GM12878 (cell line): ENCODE data around the gene BRWD1. TPM values are rescaled to one million over a fixed set of nuclear protein-coding genes. Genes with fewer than 3 reads are reported as not detected.
A peak's percentile ranks its signal among the peaks of the same experiment; 100 is the strongest.

Experiments used
- ATAC-seq: fragments of 200-7000 bp; cut with Tn5 transposase; 3 replicates; pipeline ENCODE4 v1.9.1; 2020; ENCODE audit warnings: mild to moderate bottlenecking, moderate library complexity
- BruUV-seq: library from RNA; stranded (reverse); fragments of 400-500 nt; replicated peaks from 2 replicates; lab custom pipeline; 2021; lab: Mats Ljungman, UMichigan
- CTCF ChIA-PET: fragments of 300-600 bp; sonication (Branson Sonifier 250); formaldehyde crosslinking; extraction: SDS; loops from one replicate; lab custom pipeline; 2021; ENCODE audit warnings: inconsistent platforms; lab: Yijun Ruan, JAX
- POLR2A ChIA-PET: fragments of 350-600 bp; formaldehyde crosslinking; extraction: SDS; loops from one replicate; lab custom pipeline; 2021; ENCODE audit warnings: inconsistent platforms; lab: Charles Lee
- RAD21 ChIA-PET: fragments of 300-600 bp; sonication (Branson Sonifier 250); formaldehyde crosslinking; loops from one replicate; lab custom pipeline; 2023; ENCODE audit warnings: antibody characterized with exemption; ENCODE audit not compliant: unreplicated experiment; lab: Charles Lee
- SMC1A ChIA-PET: fragments of 300-600 bp; sonication (Branson Sonifier 250); formaldehyde crosslinking; loops from one replicate; lab custom pipeline; 2023; ENCODE audit not compliant: unreplicated experiment, uncharacterized antibody; lab: Charles Lee
- DNase-seq: peaks from one replicate; pipeline ENCODE4 v3.0.0-alpha.2; 2011; ENCODE audit warnings: low read depth, low spot score
- FAIRE-seq: peaks from 3 replicates; lab custom pipeline; 2011; peaks lifted over from hg19 to GRCh38; lab: Jason Lieb, UNC
- H2AFZ ChIP-seq: 2 replicates; pipeline ENCODE4 v1.6.0; 2011; ENCODE audit warnings: low read depth, low read length, control low read depth; ENCODE audit not compliant: control insufficient read depth
- H3K27ac ChIP-seq: 2 replicates; pipeline ENCODE4 v1.5.1; 2011; ENCODE audit warnings: control low read depth; ENCODE audit not compliant: control insufficient read depth, insufficient read depth
- H3K27me3 ChIP-seq, 2 experiments: replicated peaks in 1 of 2; 2 replicates each; pipeline versions ENCODE4 v1.6.0 to v1.6.1; 2011; ENCODE audit warnings: low read length in 1 of 2; ENCODE audit not compliant: control insufficient read depth in 2 of 2, insufficient read depth in 2 of 2
- H3K36me3 ChIP-seq, 2 experiments: 2 replicates each; pipeline ENCODE4 v1.5.1; 2011; ENCODE audit warnings: low read length in 1 of 2; ENCODE audit not compliant: control insufficient read depth in 2 of 2, insufficient read depth in 2 of 2
- H3K4me1 ChIP-seq: 2 replicates; pipeline ENCODE4 v1.6.1; 2011; ENCODE audit warnings: mild to moderate bottlenecking, low read length, moderate library complexity, mixed read lengths; ENCODE audit not compliant: control insufficient read depth, insufficient read depth
- H3K4me2 ChIP-seq: 2 replicates; pipeline ENCODE4 v1.6.0; 2011; ENCODE audit warnings: control low read depth; ENCODE audit not compliant: control insufficient read depth, insufficient read depth
- H3K4me3 ChIP-seq: fragments of 200-600 bp; sonication (generic); 2 replicates; pipeline ENCODE4 v1.5.1; 2016
- H3K79me2 ChIP-seq: 2 replicates; pipeline ENCODE4 v1.6.0; 2011; ENCODE audit warnings: low read length; ENCODE audit not compliant: control insufficient read depth, insufficient read depth
- H3K9ac ChIP-seq: 2 replicates; pipeline ENCODE4 v1.8.0; 2011; ENCODE audit warnings: low read length, control low read depth, mixed read lengths; ENCODE audit not compliant: control insufficient read depth, insufficient read depth
- H3K9me3 ChIP-seq: replicated peaks from 3 replicates; pipeline ENCODE4 v1.5.1; 2011; ENCODE audit warnings: mild to moderate bottlenecking, low read length; ENCODE audit not compliant: control insufficient read depth, insufficient read depth
- H4K20me1 ChIP-seq: 2 replicates; pipeline ENCODE4 v1.6.0; 2011; ENCODE audit not compliant: control insufficient read depth, insufficient read depth
- BRCA1 ChIP-seq: IDR thresholded peaks from 2 replicates; pipeline ENCODE4 v1.6.1; 2011; ENCODE audit warnings: low read depth, low read length, improper control_type of control experiment
- CBX5 ChIP-seq: sonication (generic); IDR thresholded peaks from 2 replicates; pipeline ENCODE4 v1.6.1; 2016; ENCODE audit warnings: low read depth, moderate library complexity, mild to moderate bottlenecking, inconsistent platforms
- CHD2 ChIP-seq: IDR thresholded peaks from 2 replicates; pipeline ENCODE4 v1.6.1; 2011; ENCODE audit warnings: low read depth, low read length, improper control_type of control experiment, borderline replicate concordance
- KDM1A ChIP-seq: fragments of 200-600 bp; sonication (generic); IDR thresholded peaks from 2 replicates; pipeline ENCODE4 v1.6.1; 2016; ENCODE audit warnings: borderline replicate concordance
- MYB ChIP-seq: fragments of 150-350 bp; IDR thresholded peaks from 2 replicates; pipeline ENCODE4 v1.6.1; 2014; ENCODE audit warnings: mild to moderate bottlenecking, low read depth, low read length, borderline replicate concordance
- NFIC ChIP-seq: IDR thresholded peaks from 2 replicates; pipeline ENCODE4 v1.6.1; 2012; ENCODE audit warnings: low read depth, mild to moderate bottlenecking, inconsistent platforms, low read length, moderate library complexity
- NR2C1 ChIP-seq: fragments of 450-650 bp; IDR thresholded peaks from 2 replicates; pipeline ENCODE4 v1.6.1; 2017; ENCODE audit warnings: antibody characterized with exemption, mild to moderate bottlenecking, moderate library complexity
- RAD51 ChIP-seq: fragments of 450-650 bp; IDR thresholded peaks from 2 replicates; pipeline ENCODE4 v1.6.1; 2016; ENCODE audit warnings: moderate library complexity, mild to moderate bottlenecking, inconsistent platforms
- RB1 ChIP-seq: fragments of 450-650 bp; formaldehyde crosslinking; IDR thresholded peaks from 2 replicates; pipeline ENCODE4 v1.6.1; 2017; ENCODE audit warnings: mild to moderate bottlenecking, borderline replicate concordance
- RCOR1 ChIP-seq: conservative IDR thresholded peaks from 2 replicates; pipeline ENCODE4 v1.6.1; 2012; ENCODE audit warnings: low read depth, low read length, improper control_type of control experiment
- RUNX3 ChIP-seq: IDR thresholded peaks from 2 replicates; pipeline ENCODE4 v1.6.1; 2012; ENCODE audit warnings: low read length, inconsistent platforms
- SPI1 ChIP-seq: IDR thresholded peaks from 2 replicates; pipeline ENCODE4 v1.6.1; 2011; ENCODE audit warnings: low read depth, mild to moderate bottlenecking, low read length, moderate library complexity, borderline replicate concordance; ENCODE audit not compliant: insufficient read depth
- TCF3 ChIP-seq: IDR thresholded peaks from 2 replicates; pipeline ENCODE4 v1.6.1; 2012; ENCODE audit warnings: low read depth, mild to moderate bottlenecking, low read length, borderline replicate concordance; ENCODE audit not compliant: insufficient read depth
- TCF7 ChIP-seq: IDR thresholded peaks from 2 replicates; pipeline ENCODE4 v1.6.1; 2014; ENCODE audit warnings: antibody characterized with exemption, borderline replicate concordance
- YY1 ChIP-seq: IDR thresholded peaks from 2 replicates; pipeline ENCODE4 v1.6.1; 2011; ENCODE audit warnings: low read depth, mild to moderate bottlenecking, low read length
- WGBS: methylation state at CpG from one replicate; pipeline ENCODE4 v1.1.6; 2016; ENCODE audit warnings: low lambda C conversion rate; ENCODE audit not compliant: insufficient replicate concordance, insufficient coverage; ENCODE audit errors: missing lambda C conversion rate; 5-methylcytosine and 5-hydroxymethylcytosine counted together
- in situ Hi-C: fragments of 300-500 bp; cut with MboI; formaldehyde crosslinking; loops from 9 replicates; pipeline ENCODE4 v1.14.3; 2018; ENCODE audit warnings: mixed read lengths
- intact Hi-C: fragments of 100-400 bp; cut with micrococcal nuclease; formaldehyde crosslinking; loops from one replicate; pipeline ENCODE4 v1.14.2; 2022; ENCODE audit not compliant: unreplicated experiment
- polyA plus RNA-seq, 11 experiments: library from polyadenylated mRNA; depleted of rRNA in 4 of 11; unstranded in 6 of 11; stranded (reverse) in 5 of 11; fragments of >200 nt; fragmentation: Nextera tagmentation in 4 of 11; fragmentation: Illumina TruSeq in 1 of 11; extraction: Ambion mirVana in 4 of 11; extraction: Trizol in 1 of 11; gene quantifications; 1 replicate in 1 of 11; 2 replicates in 10 of 11; pipeline versions ENCODE4 v1.2.1 to v1.2.3, GENCODE V29; 2011 to 2016; ENCODE audit warnings: inconsistent platforms in 2 of 11, missing spikeins in 2 of 11, low read depth in 1 of 11
- total RNA-seq, 4 experiments: library from RNA; depleted of rRNA in 3 of 4; stranded (reverse); fragments of >200 nt in 3 of 4; fragmentation: Illumina TruSeq in 1 of 4; extraction: Trizol in 1 of 4; gene quantifications; 2 replicates each; pipeline versions ENCODE4 v1.2.1 to v1.2.3, GENCODE V29; 2013 to 2021
- TF ChIP-seq, protein P1 (sequence below): fragments of 450-650 bp; IDR thresholded peaks from 2 replicates; pipeline ENCODE4 v1.6.1; 2017; ENCODE audit warnings: low read depth, mild to moderate bottlenecking, moderate library complexity
- TF ChIP-seq, protein P2 (sequence below), 3 experiments: IDR thresholded peaks in 2 of 3; conservative IDR thresholded peaks in 1 of 3; 2 replicates each; pipeline ENCODE4 v1.5.1; 2011; ENCODE audit warnings: low read depth in 3 of 3, low read length in 3 of 3, mild to moderate bottlenecking in 3 of 3, control low read depth in 2 of 3, moderate library complexity in 2 of 3, inconsistent platforms in 1 of 3, mixed read lengths in 1 of 3; ENCODE audit not compliant: control insufficient read depth in 2 of 3, insufficient read depth in 1 of 3; ENCODE audit errors: extremely low read depth in 1 of 3
- TF ChIP-seq, protein P3 (sequence below): IDR thresholded peaks from 2 replicates; pipeline ENCODE4 v1.6.1; 2011; ENCODE audit warnings: mild to moderate bottlenecking, low read depth, low read length, moderate library complexity; ENCODE audit not compliant: insufficient replicate concordance

The BRWD1 gene
- total and polyA plus RNA-seq, 10 of the 15 experiments (the other 5 are each of a cell fraction or from before 2014, with no cell fraction given) = 3.1 to 19.0 (median 13.5) TPM

DNA sequence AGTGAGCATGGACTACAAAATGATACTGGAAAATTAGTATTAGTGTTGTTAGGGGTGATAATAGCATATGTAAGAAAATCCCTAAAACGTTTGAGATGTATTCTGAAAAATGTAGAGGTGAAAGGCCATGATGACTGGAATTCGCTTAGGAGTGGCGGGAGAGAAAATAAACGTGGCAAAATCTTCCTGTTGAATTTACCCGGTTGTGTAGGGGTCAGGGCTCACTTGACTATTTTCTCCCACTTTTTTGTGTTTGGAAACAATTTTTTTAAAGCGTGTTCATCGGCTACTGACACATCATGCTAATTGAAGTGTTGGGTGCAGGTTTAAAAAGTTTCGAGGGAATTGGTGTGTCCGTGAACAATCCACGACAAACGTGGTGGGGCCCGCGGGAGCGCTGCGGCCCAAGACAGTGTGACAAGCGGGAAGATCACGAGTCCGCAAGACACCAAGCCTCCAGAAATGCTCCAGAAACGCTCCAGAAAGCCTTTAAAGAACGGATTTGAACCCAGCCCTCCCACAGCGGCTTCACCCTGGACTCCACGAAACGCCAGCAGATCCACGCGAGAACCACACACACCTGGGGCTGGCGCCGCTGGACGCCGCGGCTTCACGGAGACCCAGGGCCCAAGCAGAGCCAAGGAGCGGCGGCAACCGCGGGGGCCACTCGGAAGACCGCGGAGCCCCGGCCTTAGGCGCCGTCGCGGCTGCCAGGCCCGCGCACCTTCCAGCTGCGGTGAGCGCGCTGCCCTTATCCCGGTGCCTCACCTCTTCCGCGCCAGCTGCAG is 130.8 kb downstream of the BRWD1 start (continued):
- TF ChIP-seq MYB (no peak), CBX5 (0 out of 2 replicates have a peak, but pooled peaks have one; percentile 10), TCF7 (no peak)

DNA sequence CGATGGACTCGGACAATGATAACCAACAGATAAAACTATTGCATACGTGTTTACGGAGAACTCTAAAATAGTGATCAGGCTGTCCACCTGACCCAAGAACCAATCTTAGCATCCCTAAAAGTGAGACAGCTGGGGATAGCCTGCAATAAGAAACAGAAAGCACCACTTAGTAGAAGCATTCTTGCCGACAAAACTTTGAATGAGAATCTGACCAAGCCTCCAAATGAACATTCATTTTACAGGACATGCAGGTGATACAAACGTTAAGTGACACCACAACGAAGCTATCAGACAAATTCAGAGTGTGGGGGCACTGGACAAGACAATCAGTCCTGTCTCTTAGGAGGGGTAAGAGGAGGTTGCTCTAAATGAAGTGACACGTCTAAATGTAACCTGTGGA is 131.4 kb downstream of the BRWD1 start:
- H3K4me1 ChIP-seq = peaks cover 14% of the 10 kb centered on the region; the same call in 1 of the 2 replicates
- BruUV-seq = no TSS peak
- no peak for ATAC-seq
- 0 out of 4 replicates have a peak, but pooled peaks cover 0 to 4% of the 10 kb centered on the region in 2 experiments for H3K36me3 ChIP-seq
- no peak for DNase-seq
- ChIA-PET SMC1A (no interaction called here), POLR2A (no interaction called here), CTCF (interaction anchor here (1.6 kb wide), 1 partner anchor 211 kb away, joined by 4 read pairs; no protein-coding TSS in a partner anchor), RAD21 (no interaction called here)
- peak overlapping the region; percentile 94 for H3K9ac ChIP-seq
- in situ Hi-C loops = loop anchor here (5.0 kb wide), 1 partner anchor 205 kb away; no protein-coding TSS in a partner anchor
- peaks cover 36% of the 10 kb centered on the region for H3K79me2 ChIP-seq
- peak overlapping the region; percentile 96 for H3K4me2 ChIP-seq
- H3K4me3 ChIP-seq = peak overlapping the region; percentile 95
- H3K27me3 ChIP-seq = no peaks in the 10 kb centered on the region
- H3K27ac ChIP-seq = peak overlapping the region; percentile 88; the same call in 1 of the 2 replicates
- 52% methylated on average over 8 of the region's 8 CpGs for WGBS
- no peaks in the 10 kb centered on the region for H4K20me1 ChIP-seq
- FAIRE-seq = no peak
- H3K9me3 ChIP-seq = no peaks in the 10 kb centered on the region
- no peak overlapping the region for H2AFZ ChIP-seq
- intact Hi-C loops = loop anchor here (5.0 to 10.0 kb wide), 3 partner anchors 130 to 263 kb away; partner anchors contain the start of genes BRWD1 and LCA5L
- TF ChIP-seq SPI1 = no peak
- no peak for TF ChIP-seq YY1
- TF ChIP-seq RB1 = no peak
- no peak for TF ChIP-seq CHD2
- TF ChIP-seq, protein P1, sequence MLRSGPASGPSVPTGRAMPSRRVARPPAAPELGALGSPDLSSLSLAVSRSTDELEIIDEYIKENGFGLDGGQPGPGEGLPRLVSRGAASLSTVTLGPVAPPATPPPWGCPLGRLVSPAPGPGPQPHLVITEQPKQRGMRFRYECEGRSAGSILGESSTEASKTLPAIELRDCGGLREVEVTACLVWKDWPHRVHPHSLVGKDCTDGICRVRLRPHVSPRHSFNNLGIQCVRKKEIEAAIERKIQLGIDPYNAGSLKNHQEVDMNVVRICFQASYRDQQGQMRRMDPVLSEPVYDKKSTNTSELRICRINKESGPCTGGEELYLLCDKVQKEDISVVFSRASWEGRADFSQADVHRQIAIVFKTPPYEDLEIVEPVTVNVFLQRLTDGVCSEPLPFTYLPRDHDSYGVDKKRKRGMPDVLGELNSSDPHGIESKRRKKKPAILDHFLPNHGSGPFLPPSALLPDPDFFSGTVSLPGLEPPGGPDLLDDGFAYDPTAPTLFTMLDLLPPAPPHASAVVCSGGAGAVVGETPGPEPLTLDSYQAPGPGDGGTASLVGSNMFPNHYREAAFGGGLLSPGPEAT = no peak
- TF ChIP-seq RAD51 = no peak
- no peak for TF ChIP-seq RUNX3
- TF ChIP-seq NR2C1 = no peak
- TF ChIP-seq, protein P2, sequence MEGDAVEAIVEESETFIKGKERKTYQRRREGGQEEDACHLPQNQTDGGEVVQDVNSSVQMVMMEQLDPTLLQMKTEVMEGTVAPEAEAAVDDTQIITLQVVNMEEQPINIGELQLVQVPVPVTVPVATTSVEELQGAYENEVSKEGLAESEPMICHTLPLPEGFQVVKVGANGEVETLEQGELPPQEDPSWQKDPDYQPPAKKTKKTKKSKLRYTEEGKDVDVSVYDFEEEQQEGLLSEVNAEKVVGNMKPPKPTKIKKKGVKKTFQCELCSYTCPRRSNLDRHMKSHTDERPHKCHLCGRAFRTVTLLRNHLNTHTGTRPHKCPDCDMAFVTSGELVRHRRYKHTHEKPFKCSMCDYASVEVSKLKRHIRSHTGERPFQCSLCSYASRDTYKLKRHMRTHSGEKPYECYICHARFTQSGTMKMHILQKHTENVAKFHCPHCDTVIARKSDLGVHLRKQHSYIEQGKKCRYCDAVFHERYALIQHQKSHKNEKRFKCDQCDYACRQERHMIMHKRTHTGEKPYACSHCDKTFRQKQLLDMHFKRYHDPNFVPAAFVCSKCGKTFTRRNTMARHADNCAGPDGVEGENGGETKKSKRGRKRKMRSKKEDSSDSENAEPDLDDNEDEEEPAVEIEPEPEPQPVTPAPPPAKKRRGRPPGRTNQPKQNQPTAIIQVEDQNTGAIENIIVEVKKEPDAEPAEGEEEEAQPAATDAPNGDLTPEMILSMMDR (IDR thresholded peaks at IDR 0.05 in 2 of 3, conservative IDR thresholded peaks at IDR 0.05 in 1 of 3; ENCODE audit: control insufficient read depth in 2 of 3, extremely low read depth in 1 of 3, insufficient read depth in 1 of 3, low read depth in 3 of 3, low read length in 3 of 3) = no peak
- TF ChIP-seq BRCA1 = no peak
- TF ChIP-seq, protein P3, sequence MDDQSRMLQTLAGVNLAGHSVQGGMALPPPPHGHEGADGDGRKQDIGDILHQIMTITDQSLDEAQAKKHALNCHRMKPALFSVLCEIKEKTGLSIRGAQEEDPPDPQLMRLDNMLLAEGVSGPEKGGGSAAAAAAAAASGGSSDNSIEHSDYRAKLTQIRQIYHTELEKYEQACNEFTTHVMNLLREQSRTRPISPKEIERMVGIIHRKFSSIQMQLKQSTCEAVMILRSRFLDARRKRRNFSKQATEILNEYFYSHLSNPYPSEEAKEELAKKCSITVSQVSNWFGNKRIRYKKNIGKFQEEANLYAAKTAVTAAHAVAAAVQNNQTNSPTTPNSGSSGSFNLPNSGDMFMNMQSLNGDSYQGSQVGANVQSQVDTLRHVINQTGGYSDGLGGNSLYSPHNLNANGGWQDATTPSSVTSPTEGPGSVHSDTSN = no peak
- no peak for TF ChIP-seq TCF3
- TF ChIP-seq RCOR1 = no peak
- no peak for TF ChIP-seq NFIC
- no peak for TF ChIP-seq KDM1A
